Right kidney (tissue), 1 donor: ENCODE measurements around the gene MICAL3.

Experiments
- DNase-seq: peaks from one replicate; pipeline ENCODE4 v3.0.0-alpha.2; 2016

MICAL3 gene

DNA sequence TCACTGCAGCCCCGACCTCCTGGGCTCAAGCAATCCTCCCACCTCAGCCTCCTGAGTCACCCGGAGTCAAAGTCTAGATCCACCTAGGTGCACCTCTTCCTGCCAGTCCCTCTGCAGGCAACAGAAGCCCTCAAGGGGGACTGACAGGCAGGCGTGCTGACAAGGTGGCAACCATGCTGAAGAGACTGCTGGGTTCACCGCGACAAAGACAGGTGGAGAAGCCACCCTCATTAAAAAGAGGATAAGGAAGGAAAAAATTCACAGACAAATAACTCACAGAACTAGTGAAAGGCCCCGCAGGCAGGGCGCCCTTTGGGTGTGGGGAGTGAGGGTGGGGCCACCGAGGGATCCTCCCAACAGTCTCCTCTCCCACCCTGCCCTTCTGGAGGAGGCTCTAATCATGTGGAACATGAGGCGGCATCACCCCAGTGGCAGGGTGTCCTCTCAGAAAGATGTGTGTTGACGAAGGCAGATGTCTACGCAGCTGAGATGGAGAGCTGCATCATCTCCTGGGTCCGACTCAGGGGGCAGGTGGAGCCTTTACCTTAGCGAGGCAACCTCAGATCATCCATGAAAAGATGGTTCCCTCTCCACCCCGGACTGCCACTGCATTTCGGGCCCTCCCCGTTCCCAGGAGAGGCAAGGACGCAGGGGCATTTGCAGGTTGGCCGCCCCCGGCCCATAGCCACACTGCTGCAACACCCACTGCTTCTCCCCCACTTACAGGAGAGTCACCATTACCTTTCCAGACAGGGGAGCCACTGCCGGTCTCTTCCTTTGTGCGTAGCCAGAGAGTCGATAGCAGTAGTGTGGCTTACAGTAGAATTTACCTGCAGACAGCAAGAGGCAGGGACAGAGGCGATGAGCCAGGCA is 158.9 kb downstream of the MICAL3 start:
- DNase-seq, result no peak

- DNase-seq, result no peak
These were observed 159.8 kb downstream of the MICAL3 start for GRCh38 chr22:17864398-17865182.

- DNase-seq, result no peak
These were observed 161.6 kb downstream of the MICAL3 start for GRCh38 chr22:17862646-17863181.

- no peak for DNase-seq
These were observed 162.5 kb downstream of the MICAL3 start for GRCh38 chr22:17861909-17862308.

GRCh38 chr22:17860220-17860965 is 164.0 kb downstream of the MICAL3 start:
- DNase-seq, result no peak

DNA sequence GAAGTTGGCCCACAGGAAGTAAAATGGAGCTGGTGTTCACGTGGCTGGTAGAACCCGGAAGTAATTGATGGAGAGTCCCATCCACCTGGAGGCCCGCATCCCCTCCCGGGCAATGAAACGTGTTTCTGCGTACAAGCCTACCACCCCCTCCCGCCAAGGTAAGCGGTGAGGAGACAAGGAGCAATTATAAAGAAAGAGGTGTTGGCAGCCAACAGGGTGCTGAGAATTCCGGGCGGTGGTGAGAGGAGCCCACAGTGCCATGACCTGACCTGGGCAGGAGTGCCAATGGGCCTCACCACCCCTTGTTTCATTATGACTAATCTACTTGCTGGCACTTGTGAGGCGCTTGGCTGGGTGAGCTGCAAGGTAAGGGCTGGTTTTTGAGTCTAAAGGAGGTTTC is 166.3 kb downstream of the MICAL3 start:
- DNase-seq, result no peak

- DNase-seq, result no peak
These were observed 168.6 kb downstream of the MICAL3 start for GRCh38 chr22:17855572-17856290.

DNA sequence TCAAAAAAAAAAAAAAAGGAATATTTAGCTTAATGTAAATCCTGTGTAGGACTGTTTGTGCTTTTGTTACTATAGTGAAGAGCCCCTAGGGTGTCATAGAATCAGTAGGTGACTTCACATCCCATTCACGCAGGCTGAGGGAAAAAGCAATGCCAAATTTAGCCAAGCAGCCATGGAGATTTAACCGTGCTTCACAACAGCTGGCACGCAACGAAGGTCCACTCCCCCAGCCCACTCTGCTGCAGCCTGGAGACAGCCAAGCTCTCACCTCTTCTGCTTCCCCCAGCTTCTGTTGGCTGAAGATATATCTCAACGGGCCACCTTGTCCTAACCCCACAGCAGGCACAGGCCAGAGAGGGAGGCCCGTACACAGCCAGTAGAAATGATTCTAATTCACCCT is 171.3 kb downstream of the MICAL3 start:
- no peak for DNase-seq

- DNase-seq, result no peak
These were observed 172.6 kb downstream of the MICAL3 start for GRCh38 chr22:17851759-17852158.

GRCh38 chr22:17847360-17848078 is 176.8 kb downstream of the MICAL3 start:
- DNase-seq, result no peak

DNA sequence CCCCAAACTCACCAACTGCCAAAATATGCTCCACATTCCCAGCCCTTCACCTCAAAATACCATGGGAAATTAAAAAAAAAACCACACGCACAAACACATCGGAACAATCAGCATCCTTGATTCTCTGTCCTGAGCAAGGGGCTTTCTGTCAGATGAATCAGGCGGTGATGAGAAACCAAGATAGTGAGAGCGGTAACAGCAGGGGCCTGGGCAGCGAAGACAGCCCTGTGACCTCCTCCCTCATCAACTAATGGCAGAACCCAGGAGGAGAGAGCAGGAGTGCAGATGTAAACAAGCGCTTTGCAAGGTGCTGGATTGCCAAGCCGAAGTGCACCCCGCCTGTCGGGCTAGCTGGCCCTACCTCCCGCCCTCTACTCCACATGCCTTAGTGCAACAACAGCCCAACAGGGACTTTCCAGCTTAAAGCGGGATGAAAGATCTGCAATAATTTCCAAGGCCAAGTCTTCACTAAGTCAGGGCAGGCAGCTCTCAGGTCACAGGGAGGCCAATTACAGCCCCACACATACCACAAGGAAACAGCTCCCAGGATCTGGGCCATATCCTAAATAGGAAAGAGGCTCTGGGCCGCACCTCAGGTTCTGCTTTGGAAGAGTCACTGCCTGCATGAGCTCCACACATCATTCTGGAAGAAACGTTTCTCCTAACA is 177.9 kb downstream of the MICAL3 start:
- DNase-seq, result no peak

- DNase-seq, result no peak
These were observed 178.6 kb downstream of the MICAL3 start for GRCh38 chr22:17845790-17846189.

DNA sequence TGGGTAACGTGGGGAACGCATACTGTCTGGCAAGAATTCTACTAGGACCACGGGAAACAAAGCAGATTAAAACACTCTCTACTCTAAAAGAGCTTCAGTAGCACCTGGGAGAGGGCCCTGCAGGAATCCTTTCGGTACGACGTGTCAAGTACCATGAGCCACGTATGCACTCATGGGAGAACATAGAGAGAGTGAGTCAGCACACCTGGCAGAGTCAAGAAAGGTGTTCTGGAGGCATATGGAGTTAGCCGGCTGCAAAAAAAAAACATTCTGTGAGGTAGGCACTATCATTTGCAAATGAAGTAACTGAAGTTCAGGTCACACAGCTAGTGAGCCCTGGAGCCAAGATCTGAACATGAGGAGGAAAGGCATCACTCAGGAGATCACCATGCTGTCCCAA is 179.0 kb downstream of the MICAL3 start:
- no peak for DNase-seq

DNA sequence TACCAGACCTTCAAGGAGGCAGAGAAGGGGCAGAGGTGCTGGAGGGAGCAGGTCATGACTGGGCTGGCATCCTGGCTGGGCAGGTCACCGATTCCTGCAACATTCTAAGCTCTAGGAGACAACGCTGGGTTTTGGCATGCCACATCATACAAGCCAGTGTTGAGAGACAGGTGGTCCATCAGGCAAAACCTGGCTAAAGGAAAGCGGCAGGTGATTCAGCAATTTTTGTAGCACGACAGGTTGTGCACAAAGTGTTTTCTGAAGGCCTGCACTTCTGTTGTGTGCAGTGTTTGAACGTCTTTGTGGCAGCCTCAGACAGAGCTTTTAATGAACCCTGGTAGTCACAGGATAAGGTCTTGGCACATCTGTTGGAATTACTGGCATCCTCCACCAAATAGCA is 180.2 kb downstream of the MICAL3 start:
- no peak for DNase-seq

DNA sequence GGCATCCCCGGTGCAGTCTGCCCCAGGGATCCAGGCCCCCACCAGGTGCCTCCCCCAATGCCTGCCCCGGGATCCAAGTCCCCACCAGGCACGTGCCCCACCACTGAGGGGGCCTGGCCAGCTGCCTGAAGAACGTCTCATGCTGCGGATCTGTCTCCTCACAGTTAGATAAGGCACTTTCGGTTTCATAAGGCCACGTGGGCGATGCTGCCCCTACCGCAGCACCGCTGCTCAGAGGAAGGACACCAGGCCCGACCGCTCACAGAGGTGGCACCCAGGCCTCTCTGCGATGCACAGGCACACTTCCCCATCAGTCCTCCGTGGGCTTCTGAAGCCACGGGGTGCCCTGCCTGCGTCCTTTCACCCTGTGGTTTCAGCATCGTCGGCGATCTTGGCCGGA is 182.0 kb downstream of the MICAL3 start:
- DNase-seq, result no peak

DNA sequence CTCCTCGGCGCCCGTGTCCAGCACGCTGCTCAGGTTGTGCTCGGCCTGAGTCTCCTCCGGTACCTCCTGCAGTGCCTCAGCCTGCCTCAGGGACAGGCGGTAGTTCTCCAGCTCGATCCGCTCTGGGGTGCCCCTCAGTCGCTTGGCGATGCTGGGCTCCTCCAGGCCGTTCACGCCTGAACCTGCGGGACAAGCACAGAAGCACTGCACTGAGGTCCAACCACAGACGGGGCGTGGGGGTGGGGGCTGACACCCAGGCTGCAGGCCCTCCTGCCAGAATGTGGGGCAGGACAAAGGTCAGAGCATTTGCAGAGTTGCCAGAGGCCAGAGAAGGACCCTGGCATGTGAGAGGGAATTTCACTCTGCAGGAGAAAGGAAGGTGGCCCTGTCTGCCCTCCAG is 182.5 kb downstream of the MICAL3 start:
- DNase-seq, result no peak

- DNase-seq, result no peak
These were observed 186.0 kb downstream of the MICAL3 start for GRCh38 chr22:17838180-17838865.

DNA sequence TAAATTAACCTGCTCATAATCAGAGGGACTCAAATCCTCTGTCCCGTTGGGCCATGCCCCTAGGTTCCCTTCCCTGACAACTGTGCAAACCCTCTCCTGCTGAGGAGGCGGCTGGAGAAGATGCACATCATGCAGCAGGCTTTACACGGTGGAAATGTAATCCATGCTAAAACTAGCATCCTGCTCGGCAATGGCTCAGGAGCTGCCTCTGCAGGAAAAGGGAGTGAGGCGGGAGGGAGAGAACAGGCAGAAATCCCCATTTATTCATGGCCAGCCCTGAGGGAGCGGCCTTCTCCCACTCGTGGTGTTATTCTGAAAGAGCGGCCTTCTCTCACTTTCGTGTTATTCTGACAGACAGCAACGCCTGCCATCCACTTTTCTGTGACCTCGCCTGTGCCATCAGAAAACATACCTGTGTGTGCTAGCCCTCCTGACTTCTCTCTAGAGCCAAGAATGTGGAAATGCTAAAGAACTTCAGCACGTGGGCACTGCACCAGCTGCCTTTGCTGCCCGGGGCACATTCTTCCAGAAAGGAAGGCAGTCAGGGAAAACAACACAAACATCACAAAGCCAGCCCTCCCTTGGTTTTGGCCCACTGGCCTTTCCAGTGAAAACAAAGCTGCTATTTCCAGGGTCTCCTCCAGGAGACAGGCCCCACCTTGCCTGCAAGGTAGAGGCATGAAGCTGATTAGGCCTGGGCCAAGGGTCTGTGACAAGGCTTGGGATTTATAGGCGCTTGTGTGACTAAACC is 187.2 kb downstream of the MICAL3 start:
- peak; percentile 59 for DNase-seq

DNA sequence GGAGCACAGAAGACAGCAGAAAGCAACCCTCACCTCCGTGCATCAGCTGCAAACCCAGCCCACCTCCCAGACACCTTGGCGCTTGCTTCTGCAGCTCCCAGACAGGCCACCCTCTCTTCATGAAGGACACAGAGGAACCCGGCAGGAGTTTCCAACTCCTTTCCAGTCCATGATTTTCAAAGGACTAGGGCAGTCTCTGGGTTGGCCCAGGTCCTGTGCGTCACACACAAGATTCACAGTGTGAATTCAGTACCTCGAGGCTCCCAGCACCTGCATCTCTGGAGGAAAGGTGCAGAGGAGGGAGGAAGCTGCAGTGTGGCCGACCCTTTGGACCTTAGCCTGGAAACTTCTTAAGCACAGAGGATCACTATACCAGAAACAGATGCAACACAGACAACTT is 189.1 kb downstream of the MICAL3 start:
- DNase-seq, result no peak
